NOMO-1 (cell line): ENCODE measurements around the gene SRMS.

ENCODE experiments used
- DNase-seq, 2 experiments: peaks; one replicate each; lab custom pipeline; 2025; ENCODE audit not compliant: unreplicated experiment in 2 of 2; lab: John Stamatoyannopoulos, UW

SRMS gene

GRCh38 chr20:63553933-63554290 lies 6.4 kb upstream of the SRMS start, which contains the start of gene FNDC11:
Gene FNDC11, plus strand, starts transcription at chr20:63554159. Its CDS starts 1,505 bp downstream, at chr20:63555664.
- no peak for DNase-seq

- peak; percentile 35 to 52 for DNase-seq
These were observed 5.8 kb upstream of the SRMS start for GRCh38 chr20:63553251-63553932.

- no peak for DNase-seq
These were observed 5.1 kb upstream of the SRMS start for GRCh38 chr20:63552481-63553249.

GRCh38 chr20:63551068-63551467 lies 3.5 kb upstream of the SRMS start:
- DNase-seq: no peak

GRCh38 chr20:63549679-63550282 lies 2.2 kb upstream of the SRMS start:
- DNase-seq: no peak

GRCh38 chr20:63549019-63549418 lies 1.5 kb upstream of the SRMS start:
- DNase-seq: no peak

- no peak for DNase-seq
These were observed 993 bp upstream of the SRMS start for GRCh38 chr20:63548542-63548941.

GRCh38 chr20:63546956-63547724 lies 409 bp downstream of the SRMS start:
- no peak for DNase-seq

GRCh38 chr20:63546256-63546955 lies 1.1 kb downstream of the SRMS start:
- no peak for DNase-seq

GRCh38 chr20:63545814-63546213 lies 1.7 kb downstream of the SRMS start:
- DNase-seq: no peak

GRCh38 chr20:63544958-63545516 lies 2.5 kb downstream of the SRMS start:
- no peak for DNase-seq

- no peak for DNase-seq
These were observed 3.1 kb downstream of the SRMS start for GRCh38 chr20:63544241-63544957.

- no peak for DNase-seq
These were observed 3.8 kb downstream of the SRMS start for GRCh38 chr20:63543733-63544132.

GRCh38 chr20:63543131-63543530 lies 4.4 kb downstream of the SRMS start:
- DNase-seq: no peak

- DNase-seq: no peak
These were observed 4.9 kb downstream of the SRMS start for GRCh38 chr20:63542696-63543095.

- DNase-seq: peak; percentile 58 to 60
These were observed 5.5 kb downstream of the SRMS start for GRCh38 chr20:63542031-63542559.

- no peak for DNase-seq
These were observed 6.2 kb downstream of the SRMS start for GRCh38 chr20:63541371-63541770.

GRCh38 chr20:63540417-63541186 lies 6.9 kb downstream of the SRMS start:
- no peak for DNase-seq
